HCEC 1CT (cell line): ENCODE data around the gene VSTM2L.
"Not testable (repeated sequence)": the region's sequence is repeated elsewhere in the genome, so short reads cannot be mapped to it uniquely, and the experiment has no call there.

Experiments
- DNase-seq: peaks from one replicate; pipeline ENCODE4 v3.0.0-alpha.2; 2017

VSTM2L gene

GRCh38 chr20:37939701-37940560 lies 37.0 kb downstream of the VSTM2L start:
- no peak for DNase-seq

DNA sequence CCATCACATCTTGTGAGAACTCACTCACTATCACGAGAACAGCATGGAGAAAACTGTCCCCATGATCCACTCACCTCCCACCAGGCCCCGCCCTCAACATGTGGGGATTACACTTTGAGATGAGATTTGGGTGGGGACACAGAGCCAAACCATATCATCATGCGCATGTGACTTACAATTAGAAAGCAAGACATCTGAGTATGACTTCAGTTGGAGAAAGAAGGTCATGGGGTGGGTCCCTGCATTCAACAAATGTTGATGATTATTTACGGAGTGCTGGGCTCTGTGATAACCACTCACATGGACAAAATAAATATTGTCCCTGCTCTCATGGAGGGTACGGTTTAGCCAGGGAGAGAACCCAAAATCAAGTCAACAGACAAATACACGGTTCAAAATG lies 37.9 kb downstream of the VSTM2L start:
- DNase-seq: no peak

DNA sequence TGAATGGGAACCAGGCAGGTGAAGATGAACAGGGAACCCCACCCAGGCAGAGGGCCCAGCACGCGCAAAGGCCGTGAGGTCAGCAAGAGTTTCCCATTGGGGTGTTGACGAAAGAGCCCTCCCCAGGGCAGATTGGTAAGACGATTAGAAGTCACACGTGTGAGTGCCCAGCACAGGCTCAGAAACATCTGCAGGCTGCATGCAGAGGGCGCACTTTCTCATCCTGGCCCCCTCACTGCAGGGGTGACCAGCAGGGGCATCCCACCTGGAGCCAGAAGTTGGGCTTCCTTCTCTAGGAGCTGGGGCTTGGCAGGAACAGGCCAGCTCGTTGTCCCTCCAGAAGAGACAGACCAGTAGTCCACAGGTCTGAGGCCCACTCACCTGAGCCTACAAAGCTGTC lies 38.4 kb downstream of the VSTM2L start:
- no peak for DNase-seq

DNA sequence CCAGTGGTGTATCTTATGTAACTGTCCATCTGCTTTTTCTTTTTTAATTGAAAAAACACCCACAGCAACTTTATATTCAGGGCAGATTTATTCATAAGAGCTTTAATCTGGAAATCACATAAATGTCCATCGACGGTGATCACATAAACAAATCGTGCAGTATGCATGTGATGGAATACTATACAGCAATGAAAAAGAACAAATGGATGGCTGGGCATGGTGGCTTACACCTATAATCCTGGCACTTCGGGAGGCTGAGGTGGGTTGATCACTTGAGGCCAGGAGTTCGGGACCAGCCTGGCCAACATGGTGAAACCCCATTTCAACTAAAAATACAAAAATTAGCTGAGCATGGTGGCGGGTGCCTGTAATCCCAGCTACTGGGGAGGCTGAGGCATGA lies 39.1 kb downstream of the VSTM2L start:
- no peak for DNase-seq

GRCh38 chr20:37943033-37943432 lies 40.1 kb downstream of the VSTM2L start:
- no peak for DNase-seq

DNA sequence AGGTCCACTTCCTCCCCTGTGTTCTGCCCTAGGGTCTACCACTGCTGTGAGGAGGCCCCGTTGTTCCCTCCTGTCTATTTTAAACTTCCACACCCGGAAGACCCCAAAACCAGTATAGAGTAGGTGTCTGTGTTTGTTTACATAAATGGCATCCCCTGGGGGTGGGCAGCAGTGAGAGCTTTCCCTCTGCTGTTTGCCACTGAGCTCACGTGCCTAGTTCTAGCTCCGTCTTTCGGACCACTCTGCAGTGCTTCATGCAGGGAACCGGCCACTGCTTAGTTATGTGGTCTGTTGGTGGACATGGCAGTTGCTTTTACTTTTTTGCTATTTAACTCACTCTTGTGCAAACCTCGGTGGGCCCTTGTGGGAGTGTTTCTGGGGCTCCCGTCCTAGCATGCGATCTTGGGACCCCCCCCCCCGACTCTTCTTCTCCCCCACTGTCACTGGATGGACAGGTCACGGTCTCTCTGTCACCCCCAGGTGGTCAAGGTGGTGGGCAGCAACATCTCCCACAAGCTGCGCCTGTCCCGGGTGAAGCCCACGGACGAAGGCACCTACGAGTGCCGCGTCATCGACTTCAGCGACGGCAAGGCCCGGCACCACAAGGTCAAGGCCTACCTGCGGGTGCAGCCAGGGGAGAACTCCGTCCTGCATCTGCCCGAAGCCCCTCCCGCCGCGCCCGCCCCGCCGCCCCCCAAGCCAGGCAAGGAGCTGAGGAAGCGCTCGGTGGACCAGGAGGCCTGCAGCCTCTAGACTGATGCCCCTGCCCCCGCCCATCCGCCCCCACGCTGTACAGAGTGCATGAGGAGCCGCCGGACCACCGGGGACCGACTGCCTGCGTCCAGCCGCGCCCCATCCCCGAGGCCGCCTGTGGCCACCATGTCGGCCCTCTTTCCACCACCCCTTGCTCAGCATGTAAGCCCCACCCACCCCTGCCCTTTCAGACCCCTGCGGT lies 40.9 kb downstream of the VSTM2L start:
- DNase-seq: no peak

GRCh38 chr20:37944456-37944981 lies 41.6 kb downstream of the VSTM2L start:
- no peak for DNase-seq

- DNase-seq: no peak
Measured at GRCh38 chr20:37945091-37945547, 42.2 kb downstream of the VSTM2L start.

- DNase-seq: no peak
Measured at GRCh38 chr20:37946946-37947345, 44.0 kb downstream of the VSTM2L start.

- DNase-seq: no peak
Measured at GRCh38 chr20:37947943-37948342, 45.0 kb downstream of the VSTM2L start.

DNA sequence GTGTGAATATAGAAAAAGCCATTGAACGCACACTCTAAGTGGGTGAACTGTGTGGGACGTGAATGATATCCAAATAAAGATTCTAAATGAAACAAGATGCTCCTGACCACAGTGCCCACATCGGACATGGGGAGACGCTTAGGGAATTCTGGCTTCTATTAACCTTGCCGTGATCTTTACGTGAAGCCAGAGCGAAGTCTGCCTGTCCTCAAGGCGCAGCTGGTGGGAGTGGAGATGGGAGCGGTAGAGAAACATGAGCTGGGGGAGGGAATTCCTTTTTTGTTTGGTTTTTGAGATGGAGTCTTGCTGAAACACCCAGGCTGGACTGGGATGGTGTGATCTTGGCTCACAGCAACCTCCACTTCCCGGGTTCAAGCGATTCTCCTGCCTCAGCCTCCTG lies 46.0 kb downstream of the VSTM2L start:
- DNase-seq: no peak

DNA sequence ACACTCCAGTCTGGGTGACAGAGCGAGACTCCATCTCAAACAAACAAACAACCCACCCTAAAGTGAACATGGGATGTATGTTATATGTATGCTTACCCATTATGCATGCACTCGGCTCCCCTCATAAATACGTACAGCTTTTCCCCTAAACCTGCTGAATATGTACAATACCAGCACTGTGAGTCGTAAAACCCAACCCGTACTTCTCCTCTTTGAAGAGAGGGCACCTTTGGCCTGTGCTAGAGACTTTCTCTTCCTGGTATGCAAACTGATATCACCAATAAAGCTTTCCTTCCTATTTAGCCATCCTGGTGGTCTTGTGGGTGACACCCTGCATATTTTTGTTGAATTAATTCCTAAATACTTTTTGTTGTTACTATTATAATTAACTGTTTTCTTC lies 51.3 kb downstream of the VSTM2L start:
- DNase-seq: no peak

GRCh38 chr20:37954626-37955025 lies 51.7 kb downstream of the VSTM2L start:
- no peak for DNase-seq

GRCh38 chr20:37955511-37955910 lies 52.6 kb downstream of the VSTM2L start:
- DNase-seq: no peak

GRCh38 chr20:37956107-37956585 lies 53.2 kb downstream of the VSTM2L start:
- DNase-seq: peak; percentile 12

- DNase-seq: no peak
Measured at GRCh38 chr20:37958856-37959520, 56.1 kb downstream of the VSTM2L start.

GRCh38 chr20:37961066-37961465 lies 58.1 kb downstream of the VSTM2L start:
- DNase-seq: no peak

- not testable (repeated sequence) for DNase-seq
Measured at GRCh38 chr20:37963483-37963882, 60.6 kb downstream of the VSTM2L start.

GRCh38 chr20:37968841-37969401 lies 66.0 kb downstream of the VSTM2L start:
- peak; percentile 30 for DNase-seq

GRCh38 chr20:37969949-37970855 lies 67.3 kb downstream of the VSTM2L start:
- peak; percentile 59 for DNase-seq

GRCh38 chr20:37970856-37971245 lies 67.9 kb downstream of the VSTM2L start:
- no peak for DNase-seq
